Measurements from ENCODE around the gene AKAP7.

DNA sequence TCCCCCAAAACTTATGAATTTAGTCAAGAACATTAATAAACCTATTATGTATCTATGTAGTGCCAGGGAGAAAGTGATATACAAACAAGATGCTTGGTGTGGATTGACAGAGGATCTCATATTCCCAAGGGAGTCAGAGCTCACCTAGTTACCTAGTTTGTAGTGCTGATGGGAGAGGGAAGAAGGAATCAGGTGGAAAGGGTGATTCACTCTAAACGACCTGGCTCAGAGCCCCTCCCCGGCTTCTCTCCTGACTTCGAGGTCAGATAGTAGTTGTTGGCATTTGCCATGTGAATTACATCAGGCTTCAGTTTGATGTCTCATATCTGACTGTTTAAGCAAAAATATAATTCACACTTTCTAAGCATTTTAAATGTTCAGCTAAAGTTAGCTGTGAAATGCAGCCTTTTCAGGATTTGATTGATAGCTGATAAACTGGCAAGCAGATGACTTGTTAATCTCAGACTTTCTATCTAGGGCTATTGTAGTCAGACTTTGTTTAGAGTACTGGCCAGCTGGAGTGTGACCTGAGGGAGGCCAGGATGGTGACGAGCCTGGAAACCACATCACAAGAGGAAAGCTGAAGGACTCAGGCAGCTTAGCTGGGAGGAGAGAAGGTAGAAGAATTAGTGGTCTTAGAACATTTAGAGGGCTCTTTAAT is 123.7 kb downstream of the AKAP7 start:
- TF ChIP-seq CTCF (IDR thresholded peaks at IDR 0.05) (no peak), ZFX (IDR thresholded peaks at IDR 0.05; ENCODE audit: borderline replicate concordance) (no peak)

Data from 22Rv1 (cell line).